ENCODE measurements around the gene HSD11B2.

- TF ChIP-seq CTCF (IDR thresholded peaks at IDR 0.05) (peak; percentile 28 to 71 (median 66)), POLR2A (IDR thresholded peaks at IDR 0.05) (no peak)
Measured at GRCh38 chr16:67399218-67399733, 31.6 kb upstream of the HSD11B2 start.
